Fibroblast of lung (primary cell): ENCODE data around the gene XPO6. TPM values are rescaled to one million over a fixed set of nuclear protein-coding genes. Genes with fewer than 3 reads are reported as not detected.

ENCODE experiments used
- DNase-seq, 2 donors: peaks; one replicate each; pipeline versions ENCODE4 v3.0.0 to v3.0.0-alpha.2; 2010; ENCODE audit warnings: low read depth in 2 of 2
- H2AFZ ChIP-seq: 2 replicates; pipeline ENCODE4 v1.5.1; 2012; ENCODE audit warnings: low read length, control low read depth, inconsistent platforms
- H3K27ac ChIP-seq: 2 replicates; pipeline ENCODE4 v1.5.1; 2011; ENCODE audit warnings: low read length, control low read depth; ENCODE audit not compliant: insufficient read depth
- H3K27me3 ChIP-seq: 2 replicates; pipeline ENCODE4 v1.5.1; 2011; ENCODE audit warnings: mild to moderate bottlenecking, low read length; ENCODE audit not compliant: control insufficient read depth, insufficient read depth
- H3K36me3 ChIP-seq: 2 replicates; pipeline ENCODE4 v1.5.1; 2011; ENCODE audit warnings: low read length; ENCODE audit not compliant: control insufficient read depth, insufficient read depth
- H3K4me1 ChIP-seq: 2 replicates; pipeline ENCODE4 v1.5.1; 2011; ENCODE audit warnings: low read length; ENCODE audit not compliant: control insufficient read depth, insufficient read depth; ENCODE audit errors: extremely low read depth
- H3K4me2 ChIP-seq: 2 replicates; pipeline ENCODE4 v1.5.1; 2011; ENCODE audit warnings: low read length, control low read depth; ENCODE audit not compliant: insufficient read depth; ENCODE audit errors: extremely low read depth
- H3K4me3 ChIP-seq, 4 experiments: fragments of 200-600 bp in 1 of 4; sonication (generic) in 1 of 4; replicated peaks in 1 of 4; 2 replicates each; pipeline ENCODE4 v1.5.1; 2011 to 2016; ENCODE audit warnings: low read length in 4 of 4, low read depth in 3 of 4, mild to moderate bottlenecking in 3 of 4, control low read depth in 2 of 4, inconsistent platforms in 1 of 4, mixed read lengths in 1 of 4; ENCODE audit not compliant: insufficient read depth in 1 of 4; ENCODE audit errors: control extremely low read depth in 1 of 4
- H3K79me2 ChIP-seq: 2 replicates; pipeline ENCODE4 v1.5.1; 2012; ENCODE audit warnings: mild to moderate bottlenecking, low read length, inconsistent platforms; ENCODE audit not compliant: control insufficient read depth, insufficient read depth
- H3K9ac ChIP-seq: 2 replicates; pipeline ENCODE4 v1.5.1; 2011; ENCODE audit warnings: mild to moderate bottlenecking, low read length, control low read depth; ENCODE audit not compliant: insufficient read depth
- H3K9me3 ChIP-seq: 2 replicates; pipeline ENCODE4 v1.5.1; 2012; ENCODE audit warnings: low read depth, low read length; ENCODE audit not compliant: control insufficient read depth, insufficient read depth
- H4K20me1 ChIP-seq: 2 replicates; pipeline ENCODE4 v1.5.1; 2011; ENCODE audit warnings: low read length; ENCODE audit not compliant: control insufficient read depth, insufficient read depth; ENCODE audit errors: extremely low read depth
- CTCF ChIP-seq, 2 donors: IDR thresholded peaks in 1 of 2; conservative IDR thresholded peaks in 1 of 2; 1 replicate in 1 of 2; 2 replicates in 1 of 2; pipeline ENCODE4 v1.5.1; 2011 to 2012; ENCODE audit warnings: low read length in 2 of 2, control low read depth in 1 of 2, inconsistent platforms in 1 of 2, low read depth in 1 of 2, mild to moderate bottlenecking in 1 of 2
- EZH2 ChIP-seq: IDR thresholded peaks from 2 replicates; pipeline ENCODE4 v1.5.1; 2012; ENCODE audit warnings: low read length, control low read depth, mild to moderate bottlenecking; ENCODE audit errors: missing control alignments
- polyA minus RNA-seq: library from RNA; depleted of rRNA, polyadenylated mRNA; stranded (reverse); fragments of >200 nt; gene quantifications from 2 replicates; pipeline ENCODE4 v1.2.3, GENCODE V29; 2011; ENCODE audit warnings: low replicate concordance
- polyA plus RNA-seq, 2 donors: library from polyadenylated mRNA; depleted of rRNA in 1 of 2; stranded (reverse) in 1 of 2; unstranded in 1 of 2; fragments of >200 nt; gene quantifications; 2 replicates each; pipeline ENCODE4 v1.2.1, GENCODE V29; 2011 to 2012; ENCODE audit warnings: missing spikeins in 1 of 2
- total RNA-seq: library from RNA; depleted of rRNA; stranded (reverse); fragments of >200 nt; gene quantifications from 2 replicates; pipeline ENCODE4 v1.2.1, GENCODE V29; 2014

XPO6 gene
- 63.9 and 134 TPM in 2 replicates for total RNA-seq
- 162 and 185 TPM in 2 replicates for polyA plus RNA-seq
- 138 and 147 TPM in 2 replicates for polyA plus RNA-seq (2012)
- polyA minus RNA-seq: 605 and 618 TPM in 2 replicates

- H3K4me3 ChIP-seq: peak within 1 kb of the TSS; percentile 56 to 92 (median 84)
- peaks cover 43% of the 10 kb centered on the region for H3K79me2 ChIP-seq
- peaks cover 6% of the 10 kb centered on the region for H3K4me1 ChIP-seq
- TF ChIP-seq CTCF (conservative IDR thresholded peaks at IDR 0.05 in 1 of 2, IDR thresholded peaks at IDR 0.05 in 1 of 2; ENCODE audit: low read depth in 1 of 2, low read length in 2 of 2): no peak
- no peak for TF ChIP-seq EZH2
- peak within 1 kb of the TSS; percentile 93 for H3K27ac ChIP-seq
- peak within 1 kb of the TSS; percentile 98 for H2AFZ ChIP-seq
- no peaks in the 10 kb centered on the region for H3K27me3 ChIP-seq
- peak; percentile 84 to 94 for DNase-seq
- H4K20me1 ChIP-seq: no peaks in the 10 kb centered on the region
- peak within 1 kb of the TSS; percentile 87 for H3K9ac ChIP-seq
- H3K9me3 ChIP-seq: no peaks in the 10 kb centered on the region
- H3K4me2 ChIP-seq: peak within 1 kb of the TSS; percentile 82
- H3K36me3 ChIP-seq: peaks cover 4% of the 10 kb centered on the region
Observed at GRCh38 chr16:28211758-28212531, at the start of gene XPO6. TSS of gene XPO6 (minus strand) at chr16:28211965. CDS start at chr16:28211368, 597 bp downstream.

GRCh38 chr16:28260193-28260592, 48.4 kb upstream of the XPO6 start:
- TF ChIP-seq CTCF (conservative IDR thresholded peaks at IDR 0.05 in 1 of 2, IDR thresholded peaks at IDR 0.05 in 1 of 2; ENCODE audit: low read depth in 1 of 2, low read length in 2 of 2) (no peak), EZH2 (no peak)
- peak in 1 of 2 donors; percentile 20 for DNase-seq

GRCh38 chr16:28259781-28260150, 48.0 kb upstream of the XPO6 start:
- peaks cover 24% of the 10 kb centered on the region for H3K27me3 ChIP-seq
- TF ChIP-seq EZH2: no peak
- TF ChIP-seq CTCF (conservative IDR thresholded peaks at IDR 0.05 in 1 of 2, IDR thresholded peaks at IDR 0.05 in 1 of 2; ENCODE audit: low read depth in 1 of 2, low read length in 2 of 2): no peak
- no peaks in the 10 kb centered on the region for H3K79me2 ChIP-seq
- no peak overlapping the region for H3K4me2 ChIP-seq
- no peaks in the 10 kb centered on the region for H3K36me3 ChIP-seq
- H4K20me1 ChIP-seq: no peaks in the 10 kb centered on the region
- no peaks in the 10 kb centered on the region for H3K4me1 ChIP-seq
- H3K9me3 ChIP-seq: no peaks in the 10 kb centered on the region
- H2AFZ ChIP-seq: no peak overlapping the region
- H3K27ac ChIP-seq: no peak overlapping the region
- H3K4me3 ChIP-seq: no peak overlapping the region
- H3K9ac ChIP-seq: no peak overlapping the region
- DNase-seq: no peak

More at GRCh38 chr16:28260193-28260592, 48.4 kb upstream of the XPO6 start:
- no peaks in the 10 kb centered on the region for H4K20me1 ChIP-seq
- H3K27ac ChIP-seq: no peak overlapping the region
- H3K4me1 ChIP-seq: no peaks in the 10 kb centered on the region
- no peaks in the 10 kb centered on the region for H3K9me3 ChIP-seq
- no peaks in the 10 kb centered on the region for H3K79me2 ChIP-seq
- no peak overlapping the region for H3K9ac ChIP-seq
- no peak overlapping the region for H3K4me2 ChIP-seq
- no peaks in the 10 kb centered on the region for H3K36me3 ChIP-seq
- no peak overlapping the region for H3K4me3 ChIP-seq
- H2AFZ ChIP-seq: no peak overlapping the region
- H3K27me3 ChIP-seq: peaks cover 24% of the 10 kb centered on the region
